Natural killer cell (primary cell): ENCODE results near the gene C17orf100. TPM values are rescaled to one million over a fixed set of nuclear protein-coding genes. Genes with fewer than 3 reads are reported as not detected.
A peak's percentile ranks its signal among the peaks of the same experiment; 100 is the strongest.

Source experiments
- ATAC-seq, 3 donors: fragments of 150-1000 bp in 2 of 3; fragments of 200-7000 bp in 1 of 3; cut with Tn5 transposase; 1 replicate in 1 of 3; 2 replicates in 2 of 3; pipeline ENCODE4 v1.10.0; 2021; ENCODE audit warnings: mild to moderate bottlenecking in 2 of 3, moderate library complexity in 2 of 3
- DNase-seq, 2 donors: peaks; one replicate each; pipeline versions ENCODE4 v3.0.0 to v3.0.0-alpha.2; 2013 to 2021; ENCODE audit warnings: mixed read lengths in 1 of 2
- H3K27ac ChIP-seq: one replicate; pipeline ENCODE4 v1.5.1; 2013; ENCODE audit warnings: mild to moderate bottlenecking, low read length
- H3K27me3 ChIP-seq: one replicate; pipeline ENCODE4 v1.6.1; 2013; ENCODE audit warnings: low read length; ENCODE audit not compliant: control insufficient read depth, insufficient read depth
- H3K36me3 ChIP-seq: one replicate; pipeline ENCODE4 v1.6.1; 2013; ENCODE audit warnings: low read length; ENCODE audit not compliant: control insufficient read depth, insufficient read depth
- H3K4me1 ChIP-seq: one replicate; pipeline ENCODE4 v1.6.1; 2013; ENCODE audit warnings: low read length; ENCODE audit not compliant: control insufficient read depth, insufficient read depth
- H3K4me3 ChIP-seq: one replicate; pipeline ENCODE4 v1.5.1; 2013; ENCODE audit warnings: low read length
- H3K9me3 ChIP-seq: one replicate; pipeline ENCODE4 v1.6.1; 2013; ENCODE audit warnings: low read length; ENCODE audit not compliant: control insufficient read depth, insufficient read depth
- H3K27ac Mint-ChIP-seq, 2 donors: one replicate each; pipeline ENCODE4 v1.8.0; 2022; ENCODE audit warnings: mild to moderate bottlenecking in 2 of 2, mixed read lengths in 2 of 2, moderate library complexity in 1 of 2
- H3K27me3 Mint-ChIP-seq, 2 donors: one replicate each; pipeline ENCODE4 v1.8.0; 2022; ENCODE audit warnings: low read depth in 2 of 2, mixed read lengths in 2 of 2
- H3K36me3 Mint-ChIP-seq: one replicate; pipeline ENCODE4 v1.8.0; 2022; ENCODE audit warnings: mixed read lengths
- H3K4me1 Mint-ChIP-seq, 2 donors: one replicate each; pipeline ENCODE4 v1.8.0; 2022; ENCODE audit warnings: mixed read lengths in 2 of 2
- H3K4me3 Mint-ChIP-seq: one replicate; pipeline ENCODE4 v1.8.0; 2022; ENCODE audit warnings: mild to moderate bottlenecking, moderate library complexity, mixed read lengths
- H3K9me3 Mint-ChIP-seq, 2 donors: one replicate each; pipeline ENCODE4 v1.8.0; 2022; ENCODE audit warnings: mixed read lengths in 2 of 2
- WGBS: methylation state at CpG from one replicate; pipeline ENCODE4 v1.1.7; 2013; ENCODE audit warnings: missing lambda C conversion rate; ENCODE audit not compliant: insufficient coverage; 5-methylcytosine and 5-hydroxymethylcytosine counted together
- intact Hi-C: fragments of 100-400 bp; cut with micrococcal nuclease; formaldehyde crosslinking; loops from one replicate; pipeline ENCODE4 v1.14.2; 2022
- total RNA-seq, 4 donors: library from RNA; stranded (reverse); fragments of 120-200 nt in 1 of 4; gene quantifications; one replicate each; pipeline versions ENCODE4 v1.2.3 to v1.2.4, GENCODE V29; 2013 to 2022
- TF ChIP-seq, protein P1 (sequence below): fragments of 200-600 bp; IDR thresholded peaks from one replicate; pipeline ENCODE4 v1.8.0; 2022; ENCODE audit warnings: antibody characterized with exemption

Gene C17orf100
- total RNA-seq, 3 donors from 2014 or later (not counting 1 experiment from before 2014, with no cell fraction given): 0.68 to 0.87 (median 0.82) TPM

DNA sequence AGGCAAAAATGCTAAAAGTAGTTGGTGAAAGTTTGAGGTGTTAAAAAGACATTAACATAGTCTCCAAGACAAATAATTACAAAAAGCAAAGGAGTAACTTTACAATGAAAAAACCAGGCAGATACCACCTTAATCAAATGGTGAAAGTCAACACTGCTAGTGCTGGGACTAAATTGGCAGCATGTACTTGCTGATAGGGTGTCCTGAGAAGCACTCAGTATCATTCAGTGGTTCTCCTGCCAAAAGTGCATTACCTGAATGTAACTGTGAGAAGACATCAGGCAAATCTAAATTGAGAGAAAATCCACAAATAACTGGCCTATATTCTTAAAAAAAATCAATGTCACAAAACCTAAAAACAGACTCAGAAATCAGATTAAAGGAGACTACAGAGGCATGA is 19.0 kb upstream of the C17orf100 start:
- no peak overlapping the region for H3K27ac Mint-ChIP-seq
- H3K36me3 Mint-ChIP-seq: peaks cover 29% of the 10 kb centered on the region
- no peaks in the 10 kb centered on the region for H3K9me3 Mint-ChIP-seq

DNA sequence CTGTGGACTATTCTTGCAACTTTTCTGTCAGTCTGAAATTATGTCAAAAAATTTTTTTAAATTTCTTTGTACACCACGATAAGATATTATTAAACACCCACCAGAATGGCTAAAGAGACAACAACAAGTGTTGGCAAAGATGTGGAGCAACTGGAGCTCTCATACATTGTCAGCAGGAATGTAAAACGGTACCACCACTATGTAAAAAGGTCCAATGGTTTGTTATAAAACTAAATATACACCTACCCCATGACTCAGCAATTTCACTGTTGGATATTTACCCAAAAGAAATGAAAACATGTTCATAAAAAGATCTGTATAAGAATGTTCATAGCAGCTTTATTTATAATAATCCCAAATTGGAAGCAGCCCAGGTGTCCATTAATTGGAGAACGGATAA is 18.3 kb upstream of the C17orf100 start:
- no peak overlapping the region for H3K4me3 Mint-ChIP-seq
- Histone ChIP-seq H3K4me1 (peaks cover 4% of the 10 kb centered on the region), H3K9me3 (no peaks in the 10 kb centered on the region), H3K4me3 (no peak overlapping the region), H3K27me3 (no peaks in the 10 kb centered on the region), H3K36me3 (peaks cover 31% of the 10 kb centered on the region), H3K27ac (no peak overlapping the region)
- peaks cover 15 to 19% of the 10 kb centered on the region in 2 donors for H3K4me1 Mint-ChIP-seq
- intact Hi-C loops: no loop called here
- DNase-seq (no peak), ATAC-seq (no peak)
- TF ChIP-seq, protein P1, sequence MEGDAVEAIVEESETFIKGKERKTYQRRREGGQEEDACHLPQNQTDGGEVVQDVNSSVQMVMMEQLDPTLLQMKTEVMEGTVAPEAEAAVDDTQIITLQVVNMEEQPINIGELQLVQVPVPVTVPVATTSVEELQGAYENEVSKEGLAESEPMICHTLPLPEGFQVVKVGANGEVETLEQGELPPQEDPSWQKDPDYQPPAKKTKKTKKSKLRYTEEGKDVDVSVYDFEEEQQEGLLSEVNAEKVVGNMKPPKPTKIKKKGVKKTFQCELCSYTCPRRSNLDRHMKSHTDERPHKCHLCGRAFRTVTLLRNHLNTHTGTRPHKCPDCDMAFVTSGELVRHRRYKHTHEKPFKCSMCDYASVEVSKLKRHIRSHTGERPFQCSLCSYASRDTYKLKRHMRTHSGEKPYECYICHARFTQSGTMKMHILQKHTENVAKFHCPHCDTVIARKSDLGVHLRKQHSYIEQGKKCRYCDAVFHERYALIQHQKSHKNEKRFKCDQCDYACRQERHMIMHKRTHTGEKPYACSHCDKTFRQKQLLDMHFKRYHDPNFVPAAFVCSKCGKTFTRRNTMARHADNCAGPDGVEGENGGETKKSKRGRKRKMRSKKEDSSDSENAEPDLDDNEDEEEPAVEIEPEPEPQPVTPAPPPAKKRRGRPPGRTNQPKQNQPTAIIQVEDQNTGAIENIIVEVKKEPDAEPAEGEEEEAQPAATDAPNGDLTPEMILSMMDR: no peak
- H3K9me3 Mint-ChIP-seq: no peaks in the 10 kb centered on the region
- no peak overlapping the region for H3K27ac Mint-ChIP-seq
- peaks cover 22% of the 10 kb centered on the region for H3K36me3 Mint-ChIP-seq
- WGBS: 100% methylated on average over 2 of the region's 3 CpGs
- no peaks in the 10 kb centered on the region for H3K27me3 Mint-ChIP-seq

More for the DNA sequence above, 19.0 kb upstream of the C17orf100 start:
- Mint-ChIP-seq H3K4me1 (peaks cover 15 to 20% of the 10 kb centered on the region in 2 donors), H3K4me3 (no peak overlapping the region), H3K27me3 (no peaks in the 10 kb centered on the region)
- no peak overlapping the region for H3K4me3 ChIP-seq
- DNase-seq (no peak), ATAC-seq (no peak)
- TF ChIP-seq, protein P1: no peak
- H3K27ac ChIP-seq: no peak overlapping the region
- no peaks in the 10 kb centered on the region for H3K9me3 ChIP-seq
- H3K27me3 ChIP-seq: no peaks in the 10 kb centered on the region
- H3K36me3 ChIP-seq: peaks cover 37% of the 10 kb centered on the region
- intact Hi-C loops: no loop called here
- no peaks in the 10 kb centered on the region for H3K4me1 ChIP-seq

DNA sequence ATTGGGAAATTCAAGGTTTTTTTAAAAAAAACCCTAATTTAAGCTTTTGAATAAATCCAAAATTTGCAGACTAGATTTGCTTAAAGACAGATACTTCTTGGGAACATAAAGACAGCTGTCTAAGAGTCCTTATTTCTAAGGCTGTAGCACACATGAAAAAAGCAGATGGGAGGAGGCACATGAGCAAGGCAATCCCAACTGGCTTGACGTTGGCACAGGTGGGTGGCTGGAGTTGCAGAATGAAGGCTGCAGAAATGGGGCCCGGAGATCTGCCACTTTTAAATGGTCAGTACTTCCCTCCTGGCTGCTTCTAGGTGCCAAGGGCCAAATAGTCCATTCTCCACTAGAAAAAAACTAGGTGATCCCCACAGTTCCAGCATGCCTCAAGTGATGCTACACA is 15.5 kb upstream of the C17orf100 start:
- peaks cover 20% of the 10 kb centered on the region for H3K36me3 ChIP-seq
- Mint-ChIP-seq H3K27me3 (no peaks in the 10 kb centered on the region), H3K4me3 (no peak overlapping the region), H3K4me1 (peaks cover 29 to 48% of the 10 kb centered on the region in 2 donors), H3K9me3 (no peaks in the 10 kb centered on the region), H3K36me3 (peaks cover 13% of the 10 kb centered on the region), H3K27ac (peak overlapping the region in 1 of 2 donors; percentile 42)
- no peak overlapping the region for H3K27ac ChIP-seq
- H3K4me1 ChIP-seq: peaks cover 22% of the 10 kb centered on the region
- TF ChIP-seq, protein P1: no peak
- ATAC-seq: no peak
- H3K27me3 ChIP-seq: no peaks in the 10 kb centered on the region
- no peaks in the 10 kb centered on the region for H3K9me3 ChIP-seq
- 94% methylated on average over 2 of the region's 2 CpGs for WGBS
- H3K4me3 ChIP-seq: no peak overlapping the region
- intact Hi-C loops: no loop called here
- DNase-seq: no peak
